GM19240 (cell line): Measurements from ENCODE around the gene MCC.
"Not testable (repeated sequence)": the region's sequence is repeated elsewhere in the genome, so short reads cannot be mapped to it uniquely, and the experiment has no call there.

Experiments
- DNase-seq: peaks from one replicate; pipeline ENCODE4 v3.0.0; 2011; ENCODE audit warnings: low spot score; ENCODE audit not compliant: insufficient read length

MCC gene

DNA sequence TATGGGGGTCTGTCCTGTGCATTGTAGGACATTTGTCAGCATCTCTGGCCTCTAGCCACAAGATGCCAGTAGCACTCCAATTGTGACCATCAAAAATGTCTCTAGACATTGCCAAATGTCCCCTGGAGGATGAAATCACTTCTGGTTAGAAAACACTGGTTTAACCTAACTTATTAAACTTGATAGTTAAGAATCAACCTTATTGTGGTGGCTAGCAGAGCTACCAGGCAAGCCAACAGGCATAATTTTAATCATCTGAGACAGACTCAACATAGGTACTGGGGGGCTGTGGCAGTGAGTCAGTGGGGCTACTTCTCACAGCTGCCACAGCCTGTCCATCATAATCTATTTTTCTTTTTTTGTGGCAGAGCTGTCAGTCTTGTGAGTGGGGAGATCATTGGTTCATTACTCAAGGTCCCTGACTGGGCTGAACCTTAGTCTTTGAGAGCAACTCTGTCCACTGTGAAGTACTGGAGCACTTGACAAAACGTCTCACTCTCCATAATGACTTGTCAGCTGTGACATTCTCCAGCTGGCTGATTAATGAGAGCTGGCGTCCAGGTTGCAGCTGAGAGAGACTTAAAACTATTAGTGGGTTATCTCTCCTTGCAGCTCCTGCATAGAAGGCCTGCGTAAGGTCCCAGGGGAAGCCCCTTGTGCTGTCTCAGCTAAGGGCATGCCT is 403.7 kb downstream of the MCC start:
- DNase-seq, result no peak

DNA sequence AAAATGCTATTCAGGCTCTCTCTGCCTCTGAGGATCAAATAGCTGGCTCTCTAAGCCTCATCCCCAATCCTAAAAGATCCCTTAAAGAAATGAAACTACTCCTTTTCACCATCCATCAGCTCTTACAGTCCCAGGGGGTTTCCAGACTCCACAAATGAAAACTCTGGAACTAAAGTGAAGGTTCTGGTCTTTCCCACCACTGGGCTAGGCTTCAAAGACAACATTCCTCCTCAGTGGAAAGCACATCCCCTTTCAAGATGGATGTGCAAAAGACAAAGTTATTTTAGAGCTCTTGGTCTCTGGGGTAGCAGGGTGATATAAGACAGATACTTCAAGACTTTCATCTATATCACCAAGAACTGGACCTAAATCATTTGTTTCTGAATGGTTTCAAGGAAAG is 404.8 kb downstream of the MCC start:
- no peak for DNase-seq

DNA sequence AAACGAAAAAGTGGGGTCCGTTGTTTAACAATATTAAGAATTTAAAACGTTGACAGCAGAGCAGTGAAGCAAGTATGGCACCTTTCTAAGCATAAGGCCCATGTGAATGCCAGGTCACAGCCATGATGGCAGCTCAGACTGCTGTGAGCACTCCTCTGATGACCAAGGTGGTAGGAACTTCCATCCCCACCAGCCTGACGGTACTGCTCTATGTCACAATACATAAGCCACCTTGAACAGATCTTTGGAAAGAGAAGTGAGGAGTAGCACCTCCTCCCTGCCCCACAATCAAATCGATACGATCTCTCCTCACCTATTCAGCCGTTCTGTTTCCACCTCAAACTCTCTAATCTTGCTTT is 405.7 kb downstream of the MCC start:
- DNase-seq, result no peak

DNA sequence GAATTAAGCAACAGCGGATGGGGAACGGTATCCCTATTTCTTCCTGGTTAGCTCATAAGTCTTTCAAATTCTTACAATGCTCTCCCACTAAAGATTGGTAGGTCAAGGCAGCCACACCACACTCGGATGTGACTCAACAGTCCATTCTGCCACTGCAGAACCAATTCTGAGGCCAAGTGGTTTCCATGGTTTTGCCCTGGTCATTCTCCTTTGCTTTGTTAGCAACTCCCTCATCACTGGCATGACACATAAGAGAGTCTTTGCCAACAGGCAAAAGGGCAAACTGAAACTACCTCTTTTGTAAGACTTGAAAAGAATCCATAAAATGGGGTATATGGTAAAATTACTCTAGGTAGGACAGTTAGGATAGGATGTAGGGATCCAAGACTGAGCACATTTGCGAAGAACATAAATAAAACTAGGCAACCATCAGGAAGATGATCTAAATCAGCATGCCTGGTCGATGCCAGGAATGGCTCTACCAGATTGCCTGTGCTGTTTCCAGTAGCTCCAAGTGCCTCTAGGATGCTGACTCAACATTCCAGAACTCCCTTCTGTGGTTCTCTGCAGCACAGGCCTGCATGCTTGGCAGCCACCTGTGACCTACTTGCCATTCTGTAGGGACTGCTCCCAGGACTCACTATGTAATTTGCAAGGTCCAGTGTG is 406.2 kb downstream of the MCC start:
- no peak for DNase-seq

DNA sequence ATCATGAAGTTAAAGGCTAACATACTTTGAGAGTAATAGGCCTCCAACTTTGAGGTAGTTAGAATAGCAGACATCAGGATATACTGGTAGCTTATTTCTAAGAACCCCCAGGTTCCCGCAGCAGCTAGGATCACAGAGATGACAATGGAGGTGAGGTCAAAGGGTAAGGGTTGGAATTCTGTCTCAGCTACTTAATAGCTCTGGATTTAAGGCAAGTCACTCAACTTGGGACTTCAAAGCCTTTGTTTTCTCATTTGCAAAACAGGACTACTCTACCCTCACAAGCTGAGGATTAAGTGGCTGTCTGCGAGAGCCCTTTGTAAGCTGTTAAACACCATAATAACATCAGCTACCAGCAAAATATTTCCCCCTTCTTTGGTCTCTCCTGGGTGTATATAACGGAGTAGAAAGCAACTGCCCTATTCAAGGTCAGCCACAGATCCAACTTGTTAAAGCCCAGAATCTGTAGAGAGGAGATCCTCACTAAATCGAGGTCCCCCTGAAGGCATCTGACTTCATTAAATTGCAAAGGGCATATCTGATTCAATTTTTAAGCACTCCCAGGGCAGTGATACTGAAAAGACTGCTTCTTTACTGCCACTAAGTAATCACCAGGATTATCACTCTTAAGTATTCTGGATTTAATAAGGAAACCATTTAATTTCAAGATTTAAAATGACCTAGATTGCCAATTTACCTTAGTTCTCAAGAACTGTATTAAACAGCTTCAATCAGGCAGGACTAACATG is 407.0 kb downstream of the MCC start:
- DNase-seq, result no peak

DNA sequence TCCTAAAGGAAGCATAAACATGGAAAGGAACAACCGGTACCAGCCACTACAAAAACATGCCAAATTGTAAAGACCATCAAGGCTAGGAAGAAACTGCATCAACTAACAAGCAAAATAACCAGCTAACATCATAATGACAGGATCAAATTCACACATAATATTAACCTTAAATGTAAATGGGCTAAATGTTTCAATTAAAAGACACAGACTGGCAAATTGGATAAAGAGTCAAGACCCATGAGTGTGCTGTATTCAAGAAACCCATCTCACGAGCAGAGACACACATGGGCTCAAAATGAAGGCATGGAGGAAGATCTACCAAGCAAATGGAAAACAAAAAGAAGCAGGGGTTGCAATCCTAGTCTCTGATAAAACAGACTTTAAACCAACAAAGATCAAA is 411.6 kb downstream of the MCC start:
- not testable (repeated sequence) for DNase-seq

DNA sequence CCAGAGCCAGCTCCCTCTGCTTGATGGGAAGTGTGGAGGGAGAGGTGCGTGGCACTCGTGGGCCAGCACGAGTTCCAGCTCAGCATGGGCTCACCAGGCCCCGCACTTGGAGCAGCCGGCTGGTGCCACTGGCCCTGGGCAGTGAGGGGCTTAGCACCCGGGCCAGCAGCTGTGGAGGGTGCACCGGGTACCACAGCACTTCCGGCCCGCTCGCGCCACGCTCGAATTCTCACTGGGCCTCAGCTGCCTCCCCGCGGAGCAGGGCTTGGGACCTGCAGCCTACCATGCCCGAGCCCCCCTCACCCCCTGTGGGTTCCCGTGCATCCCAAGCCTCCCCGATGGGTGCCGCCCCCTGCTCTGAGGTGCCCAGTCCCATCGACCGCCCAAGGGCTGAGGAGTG is 413.2 kb downstream of the MCC start:
- no peak for DNase-seq

DNA sequence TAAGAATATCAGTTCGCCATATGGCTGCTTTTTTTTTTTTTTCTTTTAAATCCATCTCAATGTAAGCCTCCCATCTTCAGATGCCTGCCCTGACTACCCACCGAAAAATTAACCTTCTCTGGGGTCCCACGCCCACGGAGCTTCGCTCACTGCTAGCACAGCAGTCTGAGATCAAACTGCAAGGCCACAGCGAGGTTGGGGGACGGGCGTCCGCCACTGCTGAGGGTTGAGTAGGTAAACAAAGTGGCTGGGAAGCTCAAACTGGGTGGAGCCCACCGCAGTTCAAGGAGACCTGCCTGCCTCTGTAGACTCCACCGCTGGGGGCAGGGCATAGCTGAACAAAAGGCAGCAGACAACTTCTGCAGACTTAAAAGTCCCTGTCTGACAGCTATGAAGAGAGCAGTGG is 414.6 kb downstream of the MCC start:
- DNase-seq, result not testable (repeated sequence)

DNA sequence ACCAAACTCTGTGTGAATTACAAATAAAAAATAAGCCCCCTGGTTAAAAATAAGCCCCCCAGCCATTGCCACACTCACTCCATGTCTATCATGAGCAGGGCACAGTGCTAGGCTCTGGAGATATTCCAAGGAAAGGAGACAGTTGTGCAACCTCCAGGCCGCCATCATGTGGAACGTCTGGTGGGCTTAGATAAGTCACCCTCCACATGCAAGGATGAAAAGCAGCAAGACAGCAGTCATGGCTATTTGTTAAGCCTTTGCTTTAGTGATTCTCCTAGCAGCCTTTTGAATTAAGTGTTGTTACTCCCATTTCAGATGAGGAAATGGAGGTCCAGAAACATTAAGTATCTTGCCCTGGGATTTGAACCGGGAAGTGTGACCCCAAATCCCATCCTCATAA is 416.9 kb downstream of the MCC start:
- no peak for DNase-seq

DNA sequence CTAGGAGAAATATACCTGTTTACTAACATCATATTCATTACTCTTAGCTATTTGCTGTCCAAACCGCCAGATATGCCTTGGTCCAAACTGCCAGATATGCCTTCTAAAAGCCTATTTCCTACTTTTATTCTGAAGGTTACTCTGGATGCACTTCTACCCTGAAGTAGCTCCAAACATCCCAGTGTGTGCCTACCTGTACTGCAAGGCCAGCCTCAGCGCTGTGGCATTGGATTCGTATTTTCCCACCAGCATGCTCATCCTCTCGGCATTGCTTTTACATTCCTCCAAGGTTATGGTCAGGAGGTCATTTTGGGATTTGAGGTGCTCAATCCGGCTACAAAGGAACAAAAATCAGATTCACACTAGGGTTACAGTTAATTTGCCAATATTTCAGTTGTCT is 417.4 kb downstream of the MCC start:
- DNase-seq, result no peak

DNA sequence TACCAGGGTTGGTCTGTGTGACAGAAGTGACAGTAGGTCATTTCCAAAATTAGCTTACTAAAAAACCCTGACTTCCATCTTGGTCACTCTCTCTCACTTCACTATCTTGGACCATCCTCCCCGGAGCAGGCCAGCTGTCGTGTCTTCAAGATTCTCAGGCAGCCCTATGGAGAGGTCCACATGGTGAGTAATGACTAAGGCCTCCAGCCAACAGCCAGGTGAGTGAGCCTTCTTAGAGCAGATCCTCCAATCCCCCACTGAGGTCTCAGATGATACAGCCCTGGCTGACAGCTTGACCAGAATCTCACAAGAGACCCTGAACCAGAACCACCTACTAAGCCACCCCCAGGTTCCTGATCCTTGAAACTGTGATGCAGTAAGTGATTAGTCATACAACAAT is 419.7 kb downstream of the MCC start:
- no peak for DNase-seq

DNA sequence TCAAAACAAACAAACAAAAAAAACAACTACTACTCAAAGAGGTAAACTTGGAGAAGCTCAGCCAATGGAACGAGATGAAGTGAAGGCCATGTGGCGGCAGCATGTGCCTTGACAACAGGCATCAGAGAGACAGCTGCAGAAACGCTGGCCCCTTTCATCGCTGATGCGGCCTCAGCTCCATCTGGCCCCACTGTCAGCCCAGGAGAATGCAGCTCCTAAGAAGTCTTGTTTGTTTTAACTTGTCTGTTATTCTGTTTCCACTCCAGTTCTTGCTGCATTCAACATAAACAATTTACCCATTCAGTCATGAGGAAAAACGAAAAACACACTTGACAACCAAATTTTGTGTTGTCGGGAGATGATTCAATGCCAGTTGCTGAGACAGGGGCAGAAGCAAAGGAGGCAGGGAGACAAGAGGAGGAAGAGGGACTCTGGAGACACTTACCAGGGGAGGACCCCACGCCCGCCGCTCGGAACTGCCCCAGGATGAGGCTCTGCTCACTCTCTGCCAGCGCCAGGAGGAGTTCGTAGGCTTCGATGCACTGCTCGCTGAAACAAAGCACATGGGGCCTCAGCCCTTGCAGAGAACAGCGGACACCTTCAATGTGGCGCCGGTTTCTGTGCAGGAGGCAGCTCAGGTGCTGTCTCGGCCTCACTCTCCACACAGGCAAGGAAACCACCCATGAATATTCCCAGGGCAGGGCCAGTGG is 420.5 kb downstream of the MCC start:
- no peak for DNase-seq

DNA sequence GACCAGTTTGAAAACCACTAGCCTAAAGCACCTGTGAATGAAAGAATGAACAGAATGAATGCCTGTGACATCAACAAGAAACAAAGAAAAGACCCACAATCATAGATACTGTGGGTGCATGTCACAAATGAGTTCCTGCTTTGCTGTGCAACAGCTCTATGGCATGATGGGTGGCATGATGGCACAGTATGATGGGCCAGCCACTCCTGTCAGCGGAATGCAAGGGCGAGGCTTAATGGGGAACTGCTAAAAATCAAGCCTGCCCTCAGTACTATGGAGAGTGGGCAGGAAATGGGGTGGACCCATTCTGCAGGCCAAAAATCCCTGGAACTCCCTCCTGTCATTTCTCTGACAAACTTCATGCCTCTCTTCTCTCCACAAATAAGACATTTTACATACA is 422.6 kb downstream of the MCC start:
- no peak for DNase-seq

DNA sequence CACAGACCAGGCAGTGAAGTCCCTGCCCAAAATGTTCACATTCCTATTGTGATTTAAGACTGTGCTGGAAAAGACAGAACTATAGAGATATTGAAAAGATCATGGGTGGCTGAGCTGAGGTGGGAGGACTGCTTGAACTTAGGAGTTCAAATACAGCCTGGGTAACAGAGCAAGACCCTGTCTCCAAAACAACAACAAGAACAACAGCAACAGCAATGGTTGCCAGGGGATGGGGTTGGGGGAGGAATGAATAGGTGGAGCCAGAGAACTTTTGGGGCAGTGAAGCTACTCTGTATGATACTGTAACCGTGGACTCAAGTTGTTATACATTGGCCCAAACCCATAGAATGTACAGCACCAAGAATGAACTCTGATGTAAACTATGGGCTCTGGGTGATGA is 423.4 kb downstream of the MCC start:
- DNase-seq, result no peak

DNA sequence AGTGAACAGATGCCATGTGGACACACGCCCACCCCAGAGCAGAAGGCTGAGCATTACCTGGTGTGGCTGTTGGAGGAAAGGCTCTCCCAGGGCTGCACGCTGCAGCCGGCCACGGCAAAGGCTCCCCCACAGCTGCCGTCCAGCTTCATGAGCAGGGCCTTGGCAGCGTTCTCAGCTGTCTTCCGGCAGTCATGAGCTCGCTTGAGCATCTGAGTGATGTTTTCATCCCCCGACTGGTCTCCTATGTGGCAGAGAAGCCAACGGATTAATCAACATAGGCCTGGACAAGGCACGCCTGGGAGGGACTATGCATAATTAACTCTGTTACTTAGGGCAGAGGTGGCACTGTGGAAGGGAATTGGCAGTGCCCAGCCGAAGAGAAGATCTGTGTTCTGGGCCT is 424.3 kb downstream of the MCC start:
- no peak for DNase-seq

DNA sequence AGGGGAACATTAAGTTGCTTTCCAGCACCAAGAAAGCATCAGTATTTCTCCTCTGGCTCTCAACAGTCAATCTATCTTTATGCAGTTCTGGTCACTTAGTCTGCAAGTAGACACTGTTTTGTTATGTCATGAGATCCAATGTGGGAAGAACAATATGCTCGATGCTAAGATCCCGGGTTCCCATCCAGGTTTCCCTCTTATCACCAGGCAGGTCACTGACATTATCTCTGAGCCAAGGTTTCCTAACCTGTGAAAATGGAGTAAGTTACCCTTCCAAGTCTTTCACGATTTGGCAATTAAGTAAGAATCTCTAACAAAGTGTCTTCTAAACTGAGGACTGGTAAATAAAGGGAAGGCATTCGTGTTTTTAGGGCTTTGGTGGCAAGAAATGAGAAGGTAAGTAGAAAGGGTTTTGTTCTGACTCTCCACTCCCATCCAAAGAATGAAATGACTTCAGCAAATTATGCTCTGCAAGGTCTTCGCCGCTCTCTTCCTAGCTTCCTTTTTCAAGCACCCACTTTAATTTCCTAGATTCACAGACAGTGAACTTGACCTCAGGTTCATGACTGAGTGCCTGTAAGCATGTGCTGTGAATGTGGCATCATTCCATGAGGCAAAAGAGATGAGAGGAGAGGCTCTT is 425.3 kb downstream of the MCC start:
- no peak for DNase-seq

DNA sequence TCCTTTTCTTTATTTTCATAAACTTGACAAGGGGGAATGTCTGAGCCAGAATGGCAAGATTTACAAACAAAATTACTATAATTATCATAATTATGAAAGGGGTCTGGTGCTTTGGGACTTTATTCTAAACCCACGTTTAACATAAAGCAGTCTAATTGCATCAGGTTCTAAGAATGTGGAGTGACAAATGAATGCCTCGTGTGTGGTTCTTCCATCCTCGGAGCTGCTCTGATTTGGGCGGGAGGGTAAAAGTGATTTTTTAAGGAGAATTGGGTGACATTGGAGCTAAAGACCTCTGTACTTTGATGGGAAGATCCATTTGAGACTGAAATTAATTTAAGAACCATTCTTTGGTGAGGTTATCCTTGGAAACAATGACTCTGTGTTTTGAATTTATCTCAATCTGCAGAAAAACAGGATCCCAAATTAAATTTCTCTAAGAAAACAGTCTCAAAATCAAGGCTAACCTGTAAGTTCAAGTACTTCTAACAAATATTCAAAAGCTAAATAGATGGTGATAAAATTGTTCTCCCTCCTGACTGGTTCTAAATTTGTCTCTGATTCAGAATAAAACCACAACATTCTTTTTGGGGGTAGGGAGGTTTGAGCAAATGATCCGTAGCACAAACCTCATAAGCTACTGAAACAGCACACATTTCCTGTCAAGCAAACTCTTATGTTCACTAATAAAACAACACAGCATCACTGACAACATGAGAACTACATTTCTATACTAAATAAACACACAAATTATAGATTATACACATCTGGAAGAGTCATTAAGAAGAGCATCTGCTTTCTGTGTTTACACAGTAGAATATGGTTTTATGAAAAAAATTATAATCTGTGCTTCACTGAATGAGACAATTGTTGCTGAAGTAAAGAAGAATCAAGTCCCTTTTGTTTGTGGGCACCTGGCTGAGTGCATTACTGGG is 426.1 kb downstream of the MCC start:
- DNase-seq, result no peak

DNA sequence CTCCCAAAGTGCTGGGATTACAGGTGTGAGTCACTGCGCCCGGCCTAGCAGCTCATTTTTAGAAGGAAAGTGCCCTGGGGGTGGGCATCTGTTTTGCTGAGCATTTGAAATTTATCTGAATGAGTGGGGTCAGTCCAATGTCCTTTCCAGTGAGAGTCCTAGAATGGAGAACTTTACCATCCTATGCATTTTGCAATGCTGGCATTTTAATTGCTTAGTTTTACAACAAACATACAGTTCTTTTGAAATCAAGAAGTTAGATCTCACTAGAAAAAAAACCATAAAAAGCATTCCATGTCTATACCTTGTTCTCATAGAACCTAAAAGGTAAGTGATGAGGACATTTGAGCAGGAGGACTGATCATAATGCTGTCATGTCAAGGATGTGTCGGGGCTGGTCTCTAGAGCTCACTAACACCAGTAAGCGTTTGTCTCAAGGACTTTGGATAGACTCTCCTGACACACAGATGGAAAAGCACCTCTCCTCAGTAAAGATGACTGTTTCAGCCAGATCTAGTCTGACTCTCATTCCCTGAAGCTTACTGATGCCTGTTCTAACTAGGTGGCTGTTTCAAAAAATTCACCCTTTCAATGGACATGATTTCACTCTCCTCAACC is 427.7 kb downstream of the MCC start:
- no peak for DNase-seq

DNA sequence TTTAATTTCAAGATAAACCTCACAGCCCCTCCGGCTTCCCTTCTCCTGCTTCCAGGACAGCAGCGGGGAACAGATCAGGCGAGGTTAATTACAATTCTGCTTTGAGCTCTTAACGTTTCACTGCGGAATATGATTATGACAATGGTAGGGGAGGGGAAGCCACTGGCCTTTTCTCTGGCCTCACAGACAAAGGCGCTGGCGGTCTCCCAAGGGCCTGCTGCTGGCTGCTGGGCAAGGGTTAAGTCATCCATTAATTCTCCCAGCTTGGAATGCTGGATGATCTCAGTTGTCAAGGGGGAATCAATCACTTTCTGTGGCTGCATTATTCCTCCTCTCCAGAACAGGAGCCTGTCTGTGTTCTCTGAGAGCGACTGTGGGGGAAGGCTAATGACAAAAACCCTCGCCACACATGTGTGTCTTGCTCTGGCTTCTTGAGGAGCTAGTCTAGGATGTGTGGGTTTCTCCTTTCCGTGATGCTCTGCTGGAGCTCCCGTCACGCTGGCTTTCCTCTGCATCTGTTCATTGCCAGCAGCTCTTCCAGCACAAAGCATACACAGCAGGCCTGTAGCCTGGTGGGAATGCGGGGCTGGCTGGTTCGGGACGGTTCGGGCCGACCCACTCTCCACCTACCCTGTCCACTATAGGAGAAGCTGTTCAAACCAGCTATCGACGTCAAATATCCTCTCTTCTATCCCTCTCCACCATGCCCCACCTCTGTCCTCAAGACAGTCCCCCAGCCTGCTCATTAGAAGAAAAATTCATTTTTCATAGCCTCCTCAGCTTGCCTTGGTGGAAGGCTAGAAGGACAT is 428.8 kb downstream of the MCC start:
- no peak for DNase-seq
